Colonic mucosa (tissue), 4 donors: Measurements from ENCODE around the gene CEP128. TPM values are rescaled to one million over a fixed set of nuclear protein-coding genes. Genes with fewer than 3 reads are reported as not detected.

ENCODE experiments used
- DNase-seq: peaks from one replicate; pipeline ENCODE4 v3.0.0-alpha.2; 2020
- H3K27ac ChIP-seq: fragments of 200-600 bp; one replicate; pipeline ENCODE4 v1.8.0; 2021
- H3K27me3 ChIP-seq: fragments of 200-600 bp; one replicate; pipeline ENCODE4 v1.8.0; 2021
- H3K36me3 ChIP-seq: fragments of 200-600 bp; one replicate; pipeline ENCODE4 v1.8.0; 2021
- H3K4me1 ChIP-seq: fragments of 200-600 bp; one replicate; pipeline ENCODE4 v1.8.0; 2021; ENCODE audit warnings: mild to moderate bottlenecking
- H3K4me3 ChIP-seq: fragments of 200-600 bp; one replicate; pipeline ENCODE4 v1.8.0; 2021
- H3K9ac ChIP-seq, 2 donors: one replicate each; pipeline ENCODE4 v1.7.0; 2013; ENCODE audit warnings: control low read depth in 2 of 2, low read depth in 2 of 2, low read length in 2 of 2
- H3K9me3 ChIP-seq: fragments of 200-600 bp; one replicate; pipeline ENCODE4 v1.8.0; 2021
- intact Hi-C: fragments of 100-400 bp; cut with DNase I; formaldehyde crosslinking; loops from one replicate; pipeline ENCODE4 v1.14.1; 2022
- total RNA-seq, 2 donors: library from RNA; stranded (reverse); fragmentation: NEBNext Ultra II Directional in 1 of 2; extraction: Animal tissue kit (Norgen Biotek cat#: 25700) in 1 of 2; gene quantifications; one replicate each; pipeline ENCODE4 v1.2.1, GENCODE V29; 2021
- TF ChIP-seq, protein P1 (sequence below): fragments of 200-600 bp; IDR thresholded peaks from one replicate; pipeline ENCODE4 v1.8.0; 2022; ENCODE audit warnings: antibody characterized with exemption, mild to moderate bottlenecking
- donor health status: healthy.
- donor health status: DM: no; HTN: no; CAD: no.
- donor health status: DM: no; HTN: no; CAD: no.

The CEP128 gene
- total RNA-seq, 2 donors from 2014 or later: 4.4 to 11.6 TPM

DNA sequence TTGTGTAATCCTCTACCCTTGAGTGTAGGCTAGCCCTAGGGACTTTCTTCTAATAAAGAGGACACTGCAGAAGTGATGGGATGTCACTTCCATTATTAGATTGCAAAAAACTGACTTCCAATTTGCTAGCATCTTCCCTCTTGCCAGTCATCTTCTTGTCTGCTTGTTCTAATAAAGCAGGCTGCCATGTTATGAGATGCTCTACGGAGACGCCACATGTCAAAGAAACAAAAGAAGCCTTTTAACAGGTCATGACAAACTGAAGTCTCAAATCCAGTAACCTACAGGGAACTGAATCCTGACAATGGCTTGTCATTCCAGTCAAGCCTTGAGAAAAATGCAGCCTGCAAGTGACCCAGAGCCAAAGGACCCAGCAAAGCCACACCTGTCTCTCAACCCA is 76.0 kb downstream of the CEP128 start:
- H3K27me3 ChIP-seq: no peaks in the 10 kb centered on the region
- TF ChIP-seq, protein P1, sequence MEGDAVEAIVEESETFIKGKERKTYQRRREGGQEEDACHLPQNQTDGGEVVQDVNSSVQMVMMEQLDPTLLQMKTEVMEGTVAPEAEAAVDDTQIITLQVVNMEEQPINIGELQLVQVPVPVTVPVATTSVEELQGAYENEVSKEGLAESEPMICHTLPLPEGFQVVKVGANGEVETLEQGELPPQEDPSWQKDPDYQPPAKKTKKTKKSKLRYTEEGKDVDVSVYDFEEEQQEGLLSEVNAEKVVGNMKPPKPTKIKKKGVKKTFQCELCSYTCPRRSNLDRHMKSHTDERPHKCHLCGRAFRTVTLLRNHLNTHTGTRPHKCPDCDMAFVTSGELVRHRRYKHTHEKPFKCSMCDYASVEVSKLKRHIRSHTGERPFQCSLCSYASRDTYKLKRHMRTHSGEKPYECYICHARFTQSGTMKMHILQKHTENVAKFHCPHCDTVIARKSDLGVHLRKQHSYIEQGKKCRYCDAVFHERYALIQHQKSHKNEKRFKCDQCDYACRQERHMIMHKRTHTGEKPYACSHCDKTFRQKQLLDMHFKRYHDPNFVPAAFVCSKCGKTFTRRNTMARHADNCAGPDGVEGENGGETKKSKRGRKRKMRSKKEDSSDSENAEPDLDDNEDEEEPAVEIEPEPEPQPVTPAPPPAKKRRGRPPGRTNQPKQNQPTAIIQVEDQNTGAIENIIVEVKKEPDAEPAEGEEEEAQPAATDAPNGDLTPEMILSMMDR: no peak
- no peaks in the 10 kb centered on the region for H3K36me3 ChIP-seq
- H3K4me3 ChIP-seq: no peak overlapping the region
- H3K27ac ChIP-seq: no peak overlapping the region
- no peak for DNase-seq
- H3K9ac ChIP-seq: no peak overlapping the region
- no peaks in the 10 kb centered on the region for H3K4me1 ChIP-seq
- H3K9me3 ChIP-seq: no peaks in the 10 kb centered on the region
- intact Hi-C loops: no loop called here

DNA sequence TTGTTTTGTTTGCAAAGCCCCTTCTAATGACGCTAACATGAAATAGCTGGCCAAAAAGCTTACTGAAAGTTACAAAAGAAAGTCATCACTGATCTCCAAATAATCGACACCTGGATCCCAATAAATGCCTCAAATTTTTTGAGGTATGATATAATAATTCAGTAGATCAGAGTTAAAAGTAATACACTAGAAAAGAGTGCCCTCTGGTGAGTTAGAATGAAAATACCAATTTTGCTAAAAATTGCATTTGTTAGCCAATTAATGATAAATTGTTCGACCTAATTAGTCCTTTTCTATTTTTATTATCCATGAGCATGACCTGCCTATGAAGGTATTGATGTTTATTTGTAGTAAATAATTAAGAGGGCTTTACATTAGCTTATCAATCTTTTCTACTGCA is 78.6 kb downstream of the CEP128 start:
- Histone ChIP-seq H3K9me3 (no peaks in the 10 kb centered on the region), H3K9ac (no peak overlapping the region), H3K27ac (no peak overlapping the region), H3K4me3 (no peak overlapping the region), H3K36me3 (no peaks in the 10 kb centered on the region), H3K27me3 (no peaks in the 10 kb centered on the region), H3K4me1 (no peaks in the 10 kb centered on the region)
- no peak for DNase-seq
- intact Hi-C loops: no loop called here
- TF ChIP-seq, protein P1: no peak

DNA sequence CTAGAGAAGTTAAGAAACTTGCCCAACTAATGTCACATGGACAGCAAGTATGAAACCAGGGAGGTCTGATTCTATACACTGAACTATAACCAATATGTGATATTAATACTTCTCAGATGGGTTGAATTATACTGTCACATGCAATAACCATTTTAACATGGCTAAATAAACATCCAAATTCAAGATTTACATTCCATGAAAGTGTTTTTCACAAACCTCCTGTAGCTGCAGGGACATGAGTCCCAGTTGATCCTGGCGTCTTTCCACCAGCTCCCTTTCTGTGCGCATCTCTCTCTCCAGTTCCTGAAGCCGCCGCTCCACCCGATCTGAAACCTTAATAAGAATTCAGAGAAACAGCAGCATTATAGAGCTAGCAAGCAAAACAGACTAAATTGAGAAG is 79.0 kb downstream of the CEP128 start:
- no peaks in the 10 kb centered on the region for H3K36me3 ChIP-seq
- no peak overlapping the region for H3K27ac ChIP-seq
- H3K9ac ChIP-seq: no peak overlapping the region
- TF ChIP-seq, protein P1: no peak
- no peak overlapping the region for H3K4me3 ChIP-seq
- intact Hi-C loops: no loop called here
- H3K9me3 ChIP-seq: no peaks in the 10 kb centered on the region
- no peaks in the 10 kb centered on the region for H3K4me1 ChIP-seq
- no peaks in the 10 kb centered on the region for H3K27me3 ChIP-seq
- DNase-seq: no peak

DNA sequence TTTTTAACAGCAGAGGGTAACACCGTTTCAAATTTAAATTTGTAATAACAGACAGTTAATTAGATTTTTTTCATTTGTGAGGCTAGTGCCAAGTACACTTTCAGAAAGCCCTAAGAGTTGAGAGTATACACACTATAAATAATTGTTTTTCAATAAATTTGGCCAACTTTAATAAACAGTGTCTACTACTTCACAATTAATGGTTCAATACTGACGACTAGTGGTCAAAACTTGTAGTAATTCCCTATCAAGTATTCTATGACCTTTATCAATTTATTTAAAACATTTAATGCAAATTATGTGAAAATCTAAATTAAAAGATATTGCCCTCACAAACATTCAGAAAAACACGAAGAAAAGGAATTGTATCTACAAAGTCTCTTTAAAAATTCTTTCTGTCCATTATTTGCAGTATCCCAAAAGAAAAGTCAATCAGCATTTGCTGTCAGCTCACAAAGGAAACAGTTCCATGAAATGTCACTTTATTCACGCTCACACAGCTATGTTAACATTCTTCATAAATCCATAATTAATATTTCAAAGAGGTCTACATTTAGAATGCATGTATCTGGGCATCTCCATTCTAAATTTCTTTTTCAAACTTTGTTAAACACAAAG is 91.2 kb downstream of the CEP128 start:
- H3K27me3 ChIP-seq: no peaks in the 10 kb centered on the region
- no peak overlapping the region for H3K9ac ChIP-seq
- TF ChIP-seq, protein P1: peak; percentile 56
- H3K9me3 ChIP-seq: no peaks in the 10 kb centered on the region
- no peak overlapping the region for H3K27ac ChIP-seq
- no peak overlapping the region for H3K4me3 ChIP-seq
- no peak for DNase-seq
- H3K36me3 ChIP-seq: no peaks in the 10 kb centered on the region
- H3K4me1 ChIP-seq: no peaks in the 10 kb centered on the region
- intact Hi-C loops: no loop called here

DNA sequence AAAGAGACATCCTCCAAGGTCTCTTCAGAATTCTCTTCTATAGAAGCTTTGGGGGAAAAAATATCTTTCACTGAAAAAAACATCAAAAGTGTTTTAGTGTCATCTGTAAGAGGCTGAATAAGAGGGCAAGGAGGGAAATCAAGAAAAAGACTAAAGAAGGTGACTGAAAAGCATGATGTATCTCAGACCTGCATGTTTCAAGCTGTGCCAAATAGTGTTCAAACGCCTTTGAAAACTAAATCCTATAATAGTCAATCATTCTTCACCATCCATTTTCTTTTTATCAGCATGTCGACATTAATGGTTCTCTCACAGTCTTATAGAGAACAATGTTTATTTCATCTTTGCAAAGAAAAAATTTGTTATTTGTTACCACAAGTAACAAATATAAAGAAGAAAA is 94.5 kb downstream of the CEP128 start:
- H3K9me3 ChIP-seq: no peaks in the 10 kb centered on the region
- H3K4me3 ChIP-seq: no peak overlapping the region
- no peak overlapping the region for H3K9ac ChIP-seq
- intact Hi-C loops: loop anchor here (10.0 kb wide), 2 partner anchors 642 to 792 kb away; no protein-coding TSS in a partner anchor
- DNase-seq: no peak
- H3K4me1 ChIP-seq: no peaks in the 10 kb centered on the region
- no peaks in the 10 kb centered on the region for H3K36me3 ChIP-seq
- TF ChIP-seq, protein P1: no peak
- no peak overlapping the region for H3K27ac ChIP-seq
- H3K27me3 ChIP-seq: no peaks in the 10 kb centered on the region
